ENCODE measurements around the gene CFAP58. TPM values are rescaled to one million over a fixed set of nuclear protein-coding genes. Genes with fewer than 3 reads are reported as not detected.

CFAP58 gene, protein sequence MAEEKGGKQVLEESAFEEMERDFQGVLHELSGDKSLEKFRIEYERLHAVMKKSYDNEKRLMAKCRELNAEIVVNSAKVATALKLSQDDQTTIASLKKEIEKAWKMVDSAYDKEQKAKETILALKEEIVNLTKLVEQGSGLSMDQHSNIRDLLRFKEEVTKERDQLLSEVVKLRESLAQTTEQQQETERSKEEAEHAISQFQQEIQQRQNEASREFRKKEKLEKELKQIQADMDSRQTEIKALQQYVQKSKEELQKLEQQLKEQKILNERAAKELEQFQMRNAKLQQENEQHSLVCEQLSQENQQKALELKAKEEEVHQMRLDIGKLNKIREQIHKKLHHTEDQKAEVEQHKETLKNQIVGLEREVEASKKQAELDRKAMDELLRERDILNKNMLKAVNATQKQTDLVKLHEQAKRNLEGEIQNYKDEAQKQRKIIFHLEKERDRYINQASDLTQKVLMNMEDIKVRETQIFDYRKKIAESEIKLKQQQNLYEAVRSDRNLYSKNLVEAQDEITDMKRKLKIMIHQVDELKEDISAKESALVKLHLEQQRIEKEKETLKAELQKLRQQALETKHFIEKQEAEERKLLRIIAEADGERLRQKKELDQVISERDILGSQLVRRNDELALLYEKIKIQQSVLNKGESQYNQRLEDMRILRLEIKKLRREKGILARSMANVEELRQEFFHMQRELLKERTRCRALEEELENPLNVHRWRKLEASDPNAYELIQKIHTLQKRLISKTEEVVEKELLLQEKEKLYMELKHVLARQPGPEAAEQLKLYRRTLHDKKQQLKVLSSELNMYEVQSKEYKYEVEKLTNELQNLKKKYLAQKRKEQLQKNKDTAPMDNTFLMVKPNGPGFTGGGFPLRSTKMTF
- 0.23 and 0.26 TPM in 2 replicates for total RNA-seq

DNA sequence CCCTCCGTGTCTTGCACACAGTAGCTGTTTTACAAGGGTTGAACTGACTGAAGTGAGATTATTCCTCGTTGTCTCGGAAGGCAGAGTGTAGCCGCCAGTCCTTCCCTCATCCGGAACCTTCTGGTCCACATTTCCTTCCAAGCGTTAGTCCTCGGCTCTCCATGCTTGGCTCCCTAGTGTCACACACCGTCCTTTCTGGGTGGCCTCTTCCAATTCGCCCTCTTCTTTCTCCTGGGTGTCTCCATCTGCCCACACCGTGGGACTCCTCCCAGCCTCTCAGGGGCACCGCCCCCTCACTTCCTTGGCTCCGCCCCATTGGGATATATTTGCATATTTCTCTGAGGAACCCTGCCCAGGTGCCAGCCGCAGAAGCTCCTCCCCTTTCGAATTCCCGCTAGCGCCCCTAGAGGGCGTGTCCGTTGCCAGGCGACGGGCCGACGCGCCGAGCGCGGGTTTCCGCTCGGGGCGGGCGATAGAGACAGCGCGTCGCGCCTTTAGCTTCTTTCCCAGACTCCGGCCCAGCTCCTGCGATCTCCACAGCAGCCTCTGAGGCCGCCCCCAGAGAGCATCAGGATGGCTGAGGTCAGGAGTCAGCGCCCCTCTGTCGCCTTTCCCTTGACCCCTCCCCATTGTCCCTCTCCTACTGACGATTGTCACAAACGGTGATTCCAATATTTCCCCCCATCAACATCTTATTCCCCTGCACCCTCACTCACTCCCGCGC is at the start of gene CFAP58:
Gene CFAP58, plus strand, starts transcription at position 509 of the 724 bp plus-strand sequence. Its CDS starts 65 bp downstream, at position 574.

DNA sequence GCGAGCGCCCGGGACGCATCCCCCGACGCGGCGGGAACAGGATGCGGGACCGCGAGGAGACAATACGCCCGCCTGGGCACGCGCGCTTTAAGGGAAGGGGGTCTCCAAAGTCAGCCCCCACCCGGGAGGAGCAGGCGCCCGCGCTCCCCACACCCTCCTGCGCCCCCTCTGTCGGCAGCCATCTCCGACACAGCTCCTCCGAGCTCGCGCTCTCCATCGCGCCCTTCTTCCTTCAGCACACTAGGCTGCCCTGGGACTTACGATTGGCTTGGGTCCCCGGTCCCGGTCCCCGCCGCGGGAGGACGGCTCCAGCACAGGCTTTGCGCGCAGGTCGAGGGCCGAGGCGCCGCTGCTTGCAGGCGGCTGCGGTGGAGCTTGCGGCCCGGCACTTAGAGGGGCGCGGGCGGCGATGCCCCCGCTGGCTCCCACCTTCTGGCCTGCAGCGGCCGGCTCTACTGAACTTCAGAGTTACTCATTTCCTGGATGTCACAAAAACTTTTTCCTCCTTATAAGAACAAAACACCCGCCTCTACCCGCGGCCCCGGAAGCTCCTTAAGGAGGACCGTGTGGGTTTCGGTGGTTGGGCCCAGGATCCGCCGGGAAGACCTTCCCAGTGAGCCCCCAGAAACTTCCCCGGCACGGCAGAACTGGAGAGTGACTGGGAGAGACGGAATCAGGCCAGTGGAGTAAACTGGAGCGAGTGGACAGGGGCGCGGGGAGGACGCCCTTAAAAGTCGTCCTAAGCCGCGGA is 15.5 kb upstream of the CFAP58 start, which contains the start of gene ITPRIP:
Gene ITPRIP, minus strand, starts transcription at position 481 of the 751 bp plus-strand sequence. CDS start 22,414 bp downstream, outside the sequence.

Other genes starting within 250 kb of the CFAP58 start
- gene SFR1, start 231.7 kb upstream of the CFAP58 start, total RNA-seq: 4.1 and 4.4 TPM in 2 replicates
- 0.12 TPM in 1 of 2 replicates, not detected in the other for gene CFAP43, start 121.5 kb upstream of the CFAP58 start, total RNA-seq
- gene GSTO1, start 98.9 kb upstream of the CFAP58 start, total RNA-seq: 99.4 and 100 TPM in 2 replicates
- 0.23 and 0.51 TPM in 2 replicates for gene GSTO2, start 84.6 kb upstream of the CFAP58 start, total RNA-seq
- gene ITPRIP, start 15.4 kb upstream of the CFAP58 start, total RNA-seq: 26.6 and 28.1 TPM in 2 replicates